ENCODE results near the gene EFHD2.

DNA sequence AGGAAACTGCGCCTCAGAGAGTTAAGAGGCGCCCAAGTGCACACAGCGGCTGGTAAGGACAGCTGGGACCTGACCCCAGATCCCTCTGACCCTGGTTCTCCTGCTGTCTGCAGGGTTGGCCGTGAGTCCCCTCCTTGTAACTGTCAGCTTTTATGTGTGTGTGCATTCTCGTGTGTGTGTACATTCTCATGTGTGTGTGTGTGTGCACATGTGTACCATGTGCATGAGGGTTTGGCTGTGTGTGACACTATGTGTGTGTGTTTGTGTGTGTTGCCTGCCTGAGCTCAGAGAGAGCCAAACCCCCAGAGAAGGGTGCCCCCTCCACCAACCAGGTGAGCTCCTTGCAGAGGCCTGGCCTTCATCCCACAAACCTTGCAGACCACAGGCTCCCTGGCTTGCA, 25.9 kb upstream of the EFHD2 start:
- TF ChIP-seq CTCF (IDR thresholded peaks at IDR 0.05) (no peak), POLR2A (IDR thresholded peaks at IDR 0.05) (no peak)
